Transverse colon (tissue), 4 donors: Measurements from ENCODE around the gene ZNF783. TPM values are rescaled to one million over a fixed set of nuclear protein-coding genes. Genes with fewer than 3 reads are reported as not detected.

Experiments
- DNase-seq: peaks from one replicate; pipeline ENCODE4 v3.0.0-alpha.2; 2019
- H3K27ac ChIP-seq, 4 donors: fragments of 200-600 bp; sonication (generic); 2 replicates each; pipeline ENCODE4 v1.5.1; 2016 to 2018; ENCODE audit warnings: inconsistent platforms in 4 of 4
- H3K27me3 ChIP-seq: fragments of 200-600 bp; sonication (generic); 2 replicates; pipeline ENCODE4 v1.5.1; 2017; ENCODE audit warnings: inconsistent platforms
- H3K36me3 ChIP-seq, 4 donors: fragments of 200-600 bp; sonication (generic); 2 replicates each; pipeline ENCODE4 v1.5.1; 2017 to 2019; ENCODE audit warnings: inconsistent platforms in 4 of 4
- H3K4me1 ChIP-seq, 4 donors: fragments of 200-600 bp; sonication (generic); 2 replicates each; pipeline ENCODE4 v1.5.1; 2017 to 2020; ENCODE audit warnings: inconsistent platforms in 4 of 4
- H3K4me3 ChIP-seq, 4 donors: fragments of 200-600 bp; sonication (generic); 1 replicate in 1 of 4; 2 replicates in 3 of 4; pipeline versions ENCODE4 v1.5.1 to v1.6.1; 2017 to 2019; ENCODE audit warnings: inconsistent platforms in 4 of 4
- H3K9me3 ChIP-seq, 2 donors: fragments of 200-600 bp; sonication (generic); 2 replicates each; pipeline ENCODE4 v1.5.1; 2017 to 2019; ENCODE audit warnings: inconsistent platforms in 2 of 2
- EP300 ChIP-seq: sonication (generic); formaldehyde crosslinking; IDR thresholded peaks from one replicate; pipeline ENCODE4 v1.6.1; 2017; ENCODE audit warnings: antibody characterized with exemption, low read depth
- POLR2A ChIP-seq: fragments of 450-650 bp; IDR thresholded peaks from one replicate; pipeline ENCODE4 v1.6.1; 2016; ENCODE audit warnings: antibody characterized with exemption, mild to moderate bottlenecking, moderate library complexity
- POLR2AphosphoS5 ChIP-seq, 3 donors: sonication (generic); formaldehyde crosslinking; IDR thresholded peaks; one replicate each; pipeline ENCODE4 v1.6.1; 2016; ENCODE audit warnings: antibody characterized with exemption in 3 of 3
- WGBS, 2 donors: methylation state at CpG; one replicate each; pipeline ENCODE4 v1.1.5; 2018; ENCODE audit warnings: low coverage in 1 of 2; 5-methylcytosine and 5-hydroxymethylcytosine counted together
- in situ Hi-C, 4 donors: fragments of 200-750 bp; cut with MboI; loops; one replicate each; pipeline versions ENCODE4 v1.15.0 to v1.15.1; 2017; ENCODE audit warnings: low sequenced_read_pairs in 3 of 4, low pct_ligation_motif_present in 1 of 4, low pct_unique_long_range_greater_than_20kb in 1 of 4
- intact Hi-C: fragments of 100-400 bp; cut with DNase I; formaldehyde crosslinking; loops from one replicate; pipeline ENCODE4 v1.15.1; 2023; ENCODE audit warnings: low total_unique reads
- total RNA-seq, 4 donors: library from RNA; depleted of rRNA; stranded (reverse); fragments of >200 nt; gene quantifications; one replicate each; pipeline ENCODE4 v1.1.0, GENCODE V29; 2016
- TF ChIP-seq, protein P1 (sequence below), 5 experiments: fragments of 200-600 bp in 3 of 5; fragments of 450-650 bp in 2 of 5; sonication (generic) in 3 of 5; IDR thresholded peaks; 1 replicate in 2 of 5; 2 replicates in 3 of 5; pipeline ENCODE4 v1.5.1; 2016 to 2017; ENCODE audit warnings: antibody characterized with exemption in 5 of 5, inconsistent platforms in 3 of 5, mild to moderate bottlenecking in 2 of 5, moderate library complexity in 1 of 5

The ZNF783 gene
- total RNA-seq, 4 donors from 2014 or later, result 9.0 to 28.7 (median 17.9) TPM

DNA sequence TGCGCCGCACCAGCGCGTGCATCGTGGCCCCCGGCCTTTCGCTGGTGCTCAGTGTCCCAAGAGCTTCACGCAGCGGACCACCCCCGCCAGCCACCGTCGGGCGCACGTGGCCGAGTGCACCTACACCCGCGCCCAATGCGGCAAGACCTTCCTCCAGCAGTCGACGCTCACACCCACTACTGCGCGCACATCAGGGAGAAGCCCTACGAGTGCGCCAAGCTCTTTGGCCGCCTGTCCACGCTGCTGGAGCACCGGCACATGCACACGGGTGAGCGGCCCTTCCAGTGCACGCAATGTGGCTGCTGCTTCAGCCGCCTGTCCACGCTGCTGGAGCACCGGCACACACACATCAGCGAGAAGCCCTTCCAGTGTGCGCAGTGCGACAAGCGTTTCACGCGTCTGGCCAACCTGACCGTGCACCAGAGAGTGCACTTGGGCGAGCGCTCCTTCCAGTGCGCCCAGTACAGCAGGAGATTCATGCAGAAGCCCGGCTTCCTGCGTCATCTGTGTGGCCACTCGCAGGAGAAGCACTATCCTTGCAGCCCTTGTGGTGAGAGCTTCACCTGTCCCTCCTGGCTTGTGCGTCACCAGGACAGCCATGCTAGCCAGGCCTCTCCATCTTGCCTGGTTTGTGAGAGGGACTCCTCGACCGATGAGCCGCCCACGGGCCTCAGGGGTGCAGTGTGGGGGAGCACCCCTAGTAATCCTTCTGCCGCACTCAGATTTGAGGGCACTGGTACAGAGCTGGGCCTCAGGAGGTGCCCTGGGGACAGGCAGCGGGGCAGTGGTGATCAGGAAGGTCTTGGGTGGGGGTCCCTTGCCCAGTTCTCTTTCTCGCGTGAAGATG, 32.9 kb downstream of the ZNF783 start:
- Histone ChIP-seq H3K27me3 (no peaks in the 10 kb centered on the region), H3K27ac (no peak overlapping the region), H3K4me3 (no peak overlapping the region), H3K4me1 (no peaks in the 10 kb centered on the region), H3K9me3 (no peaks in the 10 kb centered on the region), H3K36me3 (no peaks in the 10 kb centered on the region)
- no peak for DNase-seq
- intact Hi-C loops, result no loop called here
- 98% methylated on average over 53 of the region's 55 CpGs; no CpG with 5 or more reads in 1 of the 2 donors for WGBS, 2 donors
- TF ChIP-seq POLR2A (no peak), POLR2AphosphoS5 (IDR thresholded peaks at IDR 0.05) (no peak), EP300 (no peak)
- TF ChIP-seq, protein P1, sequence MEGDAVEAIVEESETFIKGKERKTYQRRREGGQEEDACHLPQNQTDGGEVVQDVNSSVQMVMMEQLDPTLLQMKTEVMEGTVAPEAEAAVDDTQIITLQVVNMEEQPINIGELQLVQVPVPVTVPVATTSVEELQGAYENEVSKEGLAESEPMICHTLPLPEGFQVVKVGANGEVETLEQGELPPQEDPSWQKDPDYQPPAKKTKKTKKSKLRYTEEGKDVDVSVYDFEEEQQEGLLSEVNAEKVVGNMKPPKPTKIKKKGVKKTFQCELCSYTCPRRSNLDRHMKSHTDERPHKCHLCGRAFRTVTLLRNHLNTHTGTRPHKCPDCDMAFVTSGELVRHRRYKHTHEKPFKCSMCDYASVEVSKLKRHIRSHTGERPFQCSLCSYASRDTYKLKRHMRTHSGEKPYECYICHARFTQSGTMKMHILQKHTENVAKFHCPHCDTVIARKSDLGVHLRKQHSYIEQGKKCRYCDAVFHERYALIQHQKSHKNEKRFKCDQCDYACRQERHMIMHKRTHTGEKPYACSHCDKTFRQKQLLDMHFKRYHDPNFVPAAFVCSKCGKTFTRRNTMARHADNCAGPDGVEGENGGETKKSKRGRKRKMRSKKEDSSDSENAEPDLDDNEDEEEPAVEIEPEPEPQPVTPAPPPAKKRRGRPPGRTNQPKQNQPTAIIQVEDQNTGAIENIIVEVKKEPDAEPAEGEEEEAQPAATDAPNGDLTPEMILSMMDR (IDR thresholded peaks at IDR 0.05), result no peak
- in situ Hi-C loops, result no loop called here

DNA sequence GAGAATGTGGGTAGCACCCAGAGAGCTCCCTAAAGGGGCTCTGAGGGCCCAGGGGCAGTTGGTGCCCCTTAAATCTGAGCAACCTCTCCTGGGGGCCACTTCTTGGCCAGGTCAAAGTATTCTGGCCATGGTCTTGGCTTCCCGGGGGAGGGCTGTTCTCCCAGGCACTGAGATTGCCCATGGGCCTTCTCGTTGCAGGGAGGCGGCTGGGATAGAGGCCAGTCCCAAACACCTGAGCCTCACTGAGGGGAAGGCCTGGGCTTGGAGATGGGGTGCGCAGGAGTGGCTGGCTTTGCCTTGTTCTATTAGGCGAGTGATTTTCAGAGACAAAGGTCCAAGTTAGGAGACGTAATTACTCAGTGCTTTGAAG, 33.5 kb downstream of the ZNF783 start:
- Histone ChIP-seq H3K4me3 (no peak overlapping the region), H3K36me3 (no peaks in the 10 kb centered on the region), H3K9me3 (no peaks in the 10 kb centered on the region), H3K27ac (no peak overlapping the region), H3K4me1 (no peaks in the 10 kb centered on the region), H3K27me3 (no peaks in the 10 kb centered on the region)
- TF ChIP-seq POLR2A, result no peak
- in situ Hi-C loops (no loop called here), intact Hi-C loops (no loop called here)
- WGBS, 2 donors, result 90% methylated on average over 6 of the region's 6 CpGs; no CpG with 5 or more reads in 1 of the 2 donors
- no peak for DNase-seq

DNA sequence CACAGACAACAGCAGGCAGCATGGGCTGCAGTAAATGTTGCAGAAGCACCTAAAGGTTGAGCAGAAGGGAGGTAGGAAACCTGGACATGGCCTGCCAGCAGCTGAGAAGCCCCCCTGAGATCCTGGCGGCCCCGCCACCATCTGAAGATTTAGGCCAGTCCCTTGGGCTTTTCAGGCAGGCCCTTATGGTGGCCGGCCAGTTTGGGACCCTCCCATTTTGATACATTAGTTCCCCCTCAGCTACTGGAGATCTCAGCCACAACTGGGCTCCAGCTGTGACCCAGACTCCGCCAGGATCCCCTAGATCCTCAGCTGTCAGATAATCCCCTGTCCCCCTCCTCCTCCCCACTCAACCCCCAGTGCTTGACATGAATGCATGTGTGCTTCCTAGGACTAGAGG, 34.4 kb downstream of the ZNF783 start:
- Histone ChIP-seq H3K9me3 (no peaks in the 10 kb centered on the region), H3K4me1 (no peaks in the 10 kb centered on the region), H3K36me3 (no peaks in the 10 kb centered on the region), H3K27me3 (no peaks in the 10 kb centered on the region), H3K4me3 (no peak overlapping the region), H3K27ac (no peak overlapping the region)
- in situ Hi-C loops, result no loop called here
- 89% methylated on average over 4 of the region's 4 CpGs; no CpG with 5 or more reads in 1 of the 2 donors for WGBS, 2 donors
- no peak for TF ChIP-seq POLR2A
- no peak for TF ChIP-seq POLR2AphosphoS5 (IDR thresholded peaks at IDR 0.05)
- TF ChIP-seq, protein P1 (IDR thresholded peaks at IDR 0.05), result no peak
- TF ChIP-seq EP300, result no peak
- DNase-seq, result no peak
- intact Hi-C loops, result no loop called here

DNA sequence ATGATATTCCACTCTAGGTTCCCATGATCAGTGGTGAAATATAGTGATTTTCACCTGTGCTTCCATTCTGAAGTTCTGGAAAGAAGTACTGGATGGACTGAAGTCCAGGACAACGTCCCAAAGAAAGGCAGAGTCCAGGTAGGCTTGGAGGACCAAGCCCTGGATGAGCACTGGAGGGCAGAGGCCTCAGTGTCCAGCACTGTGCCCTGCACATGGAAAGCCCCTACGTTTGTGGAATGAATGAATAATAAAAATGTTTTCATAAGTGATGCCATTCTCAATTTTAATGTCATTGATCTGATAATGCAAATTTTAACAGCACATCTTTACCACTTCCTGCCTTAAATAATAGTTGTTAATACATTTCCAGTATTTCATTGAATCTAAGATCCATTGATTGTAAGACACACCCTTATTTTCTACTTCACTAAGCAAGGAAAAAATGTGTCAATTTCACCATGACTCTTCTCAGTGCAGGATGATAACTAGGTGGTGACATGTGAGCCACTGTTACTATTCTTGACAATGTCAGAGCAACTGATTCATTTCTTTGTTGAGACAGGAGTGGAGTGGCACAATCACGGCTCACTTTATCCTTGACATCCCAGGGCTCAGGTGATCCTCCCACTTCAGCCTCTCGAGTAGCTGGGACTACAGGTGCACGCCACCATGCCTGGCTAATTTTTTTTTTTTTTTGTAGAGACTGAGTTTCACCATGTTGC, 35.2 kb downstream of the ZNF783 start:
- no peak overlapping the region for H3K27ac ChIP-seq
- no peaks in the 10 kb centered on the region for H3K9me3 ChIP-seq
- WGBS, 2 donors, result 70 to 77% methylated on average over 5 of the region's 5 CpGs
- H3K4me3 ChIP-seq, result no peak overlapping the region
- no peaks in the 10 kb centered on the region for H3K36me3 ChIP-seq
- DNase-seq, result no peak
- H3K27me3 ChIP-seq, result no peaks in the 10 kb centered on the region
- H3K4me1 ChIP-seq, result no peaks in the 10 kb centered on the region
- TF ChIP-seq, protein P1 (IDR thresholded peaks at IDR 0.05), result no peak
- TF ChIP-seq POLR2A (no peak), POLR2AphosphoS5 (IDR thresholded peaks at IDR 0.05) (no peak), EP300 (no peak)
- intact Hi-C loops (no loop called here), in situ Hi-C loops (no loop called here)
